Hepatocyte (in vitro differentiated cells): Measurements from ENCODE around the gene DYNC2H1.

Experiments
- EZH2 ChIP-seq: fragments of 200-600 bp; sonication (generic); IDR thresholded peaks from 2 replicates; pipeline ENCODE4 v1.6.1; 2016; ENCODE audit warnings: antibody characterized with exemption, mild to moderate bottlenecking, borderline replicate concordance
- EZH2phosphoT487 ChIP-seq: fragments of 200-600 bp; sonication (generic); IDR thresholded peaks from one replicate; pipeline ENCODE4 v1.6.1; 2018; ENCODE audit warnings: antibody characterized with exemption, mild to moderate bottlenecking, low read depth, moderate library complexity; ENCODE audit not compliant: unreplicated experiment, severe bottlenecking
- TF ChIP-seq, protein P1 (sequence below): fragments of 200-600 bp; sonication (generic); IDR thresholded peaks from 2 replicates; pipeline ENCODE4 v1.5.1; 2016; ENCODE audit warnings: antibody characterized with exemption, mild to moderate bottlenecking; ENCODE audit not compliant: poor library complexity

DNA sequence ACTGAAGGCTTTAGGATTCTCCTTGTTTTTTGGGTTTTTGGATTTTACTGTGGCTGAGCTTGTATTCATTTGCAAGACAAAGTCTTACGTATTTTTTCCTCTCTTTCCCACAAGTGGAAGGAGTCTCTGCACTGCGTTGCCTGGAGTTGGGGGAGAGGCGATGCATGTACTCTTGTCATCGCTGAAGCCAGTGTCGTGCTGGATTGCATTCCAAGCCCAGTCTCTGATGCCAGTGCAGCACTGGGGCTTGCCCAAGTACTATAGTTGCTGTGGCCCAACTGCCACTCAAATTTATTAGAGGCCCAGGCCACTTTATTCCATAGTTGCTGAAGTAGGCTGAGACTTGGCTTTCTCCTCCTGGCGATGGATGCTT lies 230.2 kb downstream of the DYNC2H1 start:
- TF ChIP-seq, protein P1, sequence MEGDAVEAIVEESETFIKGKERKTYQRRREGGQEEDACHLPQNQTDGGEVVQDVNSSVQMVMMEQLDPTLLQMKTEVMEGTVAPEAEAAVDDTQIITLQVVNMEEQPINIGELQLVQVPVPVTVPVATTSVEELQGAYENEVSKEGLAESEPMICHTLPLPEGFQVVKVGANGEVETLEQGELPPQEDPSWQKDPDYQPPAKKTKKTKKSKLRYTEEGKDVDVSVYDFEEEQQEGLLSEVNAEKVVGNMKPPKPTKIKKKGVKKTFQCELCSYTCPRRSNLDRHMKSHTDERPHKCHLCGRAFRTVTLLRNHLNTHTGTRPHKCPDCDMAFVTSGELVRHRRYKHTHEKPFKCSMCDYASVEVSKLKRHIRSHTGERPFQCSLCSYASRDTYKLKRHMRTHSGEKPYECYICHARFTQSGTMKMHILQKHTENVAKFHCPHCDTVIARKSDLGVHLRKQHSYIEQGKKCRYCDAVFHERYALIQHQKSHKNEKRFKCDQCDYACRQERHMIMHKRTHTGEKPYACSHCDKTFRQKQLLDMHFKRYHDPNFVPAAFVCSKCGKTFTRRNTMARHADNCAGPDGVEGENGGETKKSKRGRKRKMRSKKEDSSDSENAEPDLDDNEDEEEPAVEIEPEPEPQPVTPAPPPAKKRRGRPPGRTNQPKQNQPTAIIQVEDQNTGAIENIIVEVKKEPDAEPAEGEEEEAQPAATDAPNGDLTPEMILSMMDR, result no peak
- TF ChIP-seq EZH2, result no peak
- no peak for TF ChIP-seq EZH2phosphoT487
